GM23338 (cell line): Measurements from ENCODE around the gene LRTM2. TPM values are rescaled to one million over a fixed set of nuclear protein-coding genes. Genes with fewer than 3 reads are reported as not detected.

Source experiments
- ATAC-seq: fragments of 200-7000 bp; cut with Tn5 transposase; 3 replicates; pipeline ENCODE4 v1.9.1; 2020
- DNase-seq: peaks from one replicate; pipeline ENCODE4 v3.0.0-alpha.2; 2015; ENCODE audit warnings: low spot score
- H2AFZ ChIP-seq: fragments of 200-600 bp; sonication (generic); 2 replicates; pipeline ENCODE4 v1.8.0; 2016; ENCODE audit warnings: antibody characterized with exemption, mild to moderate bottlenecking, moderate library complexity
- H3F3A ChIP-seq: fragments of 200-600 bp; sonication (generic); replicated peaks from 2 replicates; pipeline ENCODE4 v1.8.0; 2017; ENCODE audit warnings: antibody characterized with exemption, mixed run types, low read depth
- H3K27ac ChIP-seq: fragments of 200-600 bp; sonication (generic); 2 replicates; pipeline ENCODE4 v1.6.1; 2016; ENCODE audit warnings: low read depth
- H3K27me3 ChIP-seq: fragments of 200-600 bp; sonication (generic); 2 replicates; pipeline ENCODE4 v1.8.0; 2016; ENCODE audit warnings: mild to moderate bottlenecking, mixed run types, moderate library complexity; ENCODE audit not compliant: insufficient read depth
- H3K36me3 ChIP-seq: fragments of 200-600 bp; sonication (generic); 2 replicates; pipeline ENCODE4 v1.8.0; 2016; ENCODE audit warnings: mild to moderate bottlenecking; ENCODE audit not compliant: insufficient read depth
- H3K4me1 ChIP-seq: fragments of 200-600 bp; sonication (generic); 2 replicates; pipeline ENCODE4 v1.8.0; 2016; ENCODE audit warnings: mild to moderate bottlenecking, moderate library complexity; ENCODE audit not compliant: insufficient read depth
- H3K4me2 ChIP-seq: fragments of 200-600 bp; sonication (generic); 2 replicates; pipeline ENCODE4 v1.7.1; 2017; ENCODE audit warnings: mixed run types
- H3K4me3 ChIP-seq: fragments of 200-600 bp; sonication (generic); 2 replicates; pipeline ENCODE4 v1.6.1; 2016; ENCODE audit warnings: mixed run types
- H3K79me2 ChIP-seq: fragments of 200-600 bp; sonication (generic); replicated peaks from 2 replicates; pipeline ENCODE4 v1.8.0; 2017; ENCODE audit warnings: mild to moderate bottlenecking; ENCODE audit not compliant: insufficient read depth
- H3K9me2 ChIP-seq: fragments of 200-600 bp; sonication (generic); 2 replicates; pipeline ENCODE4 v1.8.0; 2017; ENCODE audit not compliant: insufficient read depth
- H4K20me1 ChIP-seq: fragments of 200-600 bp; sonication (generic); replicated peaks from 2 replicates; pipeline ENCODE4 v1.8.0; 2017; ENCODE audit warnings: mild to moderate bottlenecking; ENCODE audit not compliant: insufficient read depth
- H3K27ac Mint-ChIP-seq: 2 replicates; pipeline ENCODE4 v1.8.0; 2020; ENCODE audit warnings: inconsistent platforms, mild to moderate bottlenecking, moderate library complexity, mixed read lengths
- H3K27me3 Mint-ChIP-seq: 3 replicates; pipeline ENCODE4 v1.8.0; 2022; ENCODE audit warnings: low read depth, mild to moderate bottlenecking, moderate library complexity, mixed read lengths, inconsistent platforms; ENCODE audit not compliant: insufficient read depth, poor library complexity
- H3K36me3 Mint-ChIP-seq: 3 replicates; pipeline ENCODE4 v1.8.0; 2021; ENCODE audit warnings: low read depth, mild to moderate bottlenecking, inconsistent platforms, moderate library complexity, mixed read lengths
- H3K4me1 Mint-ChIP-seq: 3 replicates; pipeline ENCODE4 v1.8.0; 2020; ENCODE audit warnings: mild to moderate bottlenecking, inconsistent platforms, mixed read lengths
- H3K4me3 Mint-ChIP-seq: 3 replicates; pipeline ENCODE4 v1.8.0; 2021; ENCODE audit warnings: moderate library complexity, mild to moderate bottlenecking, inconsistent platforms, mixed read lengths
- H3K9me3 Mint-ChIP-seq: 3 replicates; pipeline ENCODE4 v1.8.0; 2020; ENCODE audit warnings: moderate library complexity, mild to moderate bottlenecking, inconsistent platforms, mixed read lengths
- CREB1 ChIP-seq: fragments of 250-450 bp; sonication (Bioruptor Pico); IDR thresholded peaks from 2 replicates; pipeline ENCODE4 v1.5.0; 2020; ENCODE audit warnings: low read depth, mild to moderate bottlenecking, moderate library complexity
- CTCF ChIP-seq, 2 experiments: fragments of 200-600 bp in 1 of 2; sonication (generic) in 1 of 2; conservative IDR thresholded peaks; 2 replicates each; pipeline versions ENCODE4 v1.5.1 to v1.6.1; 2016 to 2017; ENCODE audit warnings: antibody characterized with exemption in 2 of 2, low read depth in 2 of 2, mild to moderate bottlenecking in 2 of 2, moderate library complexity in 1 of 2
- EZH2 ChIP-seq: fragments of 200-600 bp; sonication (generic); IDR thresholded peaks from one replicate; pipeline ENCODE4 v1.8.0; 2017; ENCODE audit warnings: antibody characterized with exemption, mild to moderate bottlenecking, low read depth; ENCODE audit not compliant: unreplicated experiment
- EZH2phosphoT487 ChIP-seq: fragments of 200-600 bp; sonication (generic); IDR thresholded peaks from one replicate; pipeline ENCODE4 v1.8.1; 2018; ENCODE audit warnings: antibody characterized with exemption; ENCODE audit not compliant: unreplicated experiment
- JUNB ChIP-seq: IDR thresholded peaks from one replicate; pipeline ENCODE4 v1.6.1; 2016; ENCODE audit warnings: antibody characterized with exemption; ENCODE audit not compliant: unreplicated experiment
- NANOG ChIP-seq: IDR thresholded peaks from 2 replicates; pipeline ENCODE4 v1.6.1; 2016; ENCODE audit warnings: antibody characterized with exemption, borderline replicate concordance
- REST ChIP-seq: IDR thresholded peaks from one replicate; pipeline ENCODE4 v1.6.1; 2018; ENCODE audit warnings: antibody characterized with exemption; ENCODE audit not compliant: unreplicated experiment
- STAT1 ChIP-seq: IDR thresholded peaks from one replicate; pipeline ENCODE4 v1.6.1; 2016; ENCODE audit warnings: antibody characterized with exemption; ENCODE audit not compliant: unreplicated experiment
- ZNF331 ChIP-seq: fragments of 250-450 bp; sonication (Bioruptor Pico); IDR thresholded peaks from 2 replicates; pipeline ENCODE4 v1.5.0; 2020; ENCODE audit warnings: low read depth, mild to moderate bottlenecking, moderate library complexity
- polyA plus RNA-seq: library from polyadenylated mRNA; unstranded; fragments of >200 nt; fragmentation: Nextera tagmentation; extraction: Ambion mirVana; gene quantifications from 2 replicates; pipeline ENCODE4 v1.2.1, GENCODE V29; 2016
- total RNA-seq: library from RNA; depleted of rRNA; stranded (reverse); fragments of >200 nt; shearing (Covaris generic); gene quantifications from 2 replicates; pipeline ENCODE4 v1.2.3, GENCODE V29; 2014
- TF ChIP-seq, protein P1 (sequence below): fragments of 250-450 bp; sonication (Bioruptor Pico); IDR thresholded peaks from 2 replicates; pipeline ENCODE4 v1.5.0; 2020; ENCODE audit warnings: mild to moderate bottlenecking, moderate library complexity

Gene LRTM2
- total and polyA plus RNA-seq, 2 experiments from 2014 or later: 0.08 TPM; not detected in 1

DNA sequence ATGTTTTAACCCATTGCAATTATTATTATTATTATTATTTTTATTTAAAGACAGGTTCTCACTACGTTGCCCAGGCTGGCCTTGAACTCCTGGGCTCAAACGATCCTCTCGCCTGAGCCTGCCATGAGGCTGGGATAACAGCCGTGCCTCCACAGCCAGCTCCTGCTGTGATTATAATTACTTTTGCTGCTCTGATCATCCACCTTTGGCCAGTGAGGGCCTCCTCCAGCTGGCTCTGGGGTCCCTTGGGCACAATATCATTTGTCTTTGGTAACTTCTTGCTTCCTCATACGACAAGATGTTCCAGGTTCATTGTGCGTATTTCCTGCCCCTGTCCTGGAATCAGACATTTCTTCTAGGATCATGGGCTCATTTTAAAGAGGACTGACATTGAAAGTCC, 28.4 kb downstream of the LRTM2 start (continued):
- TF ChIP-seq CTCF (conservative IDR thresholded peaks at IDR 0.05; ENCODE audit: low read depth in 2 of 2) (no peak), STAT1 (no peak)

GRCh38 chr12:1851151-1851701, 30.9 kb downstream of the LRTM2 start:
- no peaks in the 10 kb centered on the region for H3F3A ChIP-seq
- H3K4me1 ChIP-seq: no peaks in the 10 kb centered on the region
- H3K27ac ChIP-seq: no peak overlapping the region
- H2AFZ ChIP-seq: no peak overlapping the region
- no peaks in the 10 kb centered on the region for H3K9me2 ChIP-seq
- no peaks in the 10 kb centered on the region for H3K79me2 ChIP-seq
- H3K36me3 ChIP-seq: peaks cover 5% of the 10 kb centered on the region
- Mint-ChIP-seq H3K4me1 (peaks cover 8% of the 10 kb centered on the region), H3K4me3 (no peak overlapping the region), H3K9me3 (peaks cover 12% of the 10 kb centered on the region; the same call in 2 of the 3 replicates), H3K36me3 (no peaks in the 10 kb centered on the region; the same call in 2 of the 3 replicates), H3K27me3 (peaks cover 9% of the 10 kb centered on the region), H3K27ac (no peak overlapping the region)
- no peak overlapping the region for H3K4me3 ChIP-seq
- no peak for ATAC-seq
- no peaks in the 10 kb centered on the region for H3K27me3 ChIP-seq
- no peaks in the 10 kb centered on the region for H4K20me1 ChIP-seq
- no peak overlapping the region for H3K4me2 ChIP-seq
- no peak for DNase-seq
- TF ChIP-seq STAT1 (no peak), NANOG (no peak), CREB1 (no peak), EZH2 (no peak), CTCF (conservative IDR thresholded peaks at IDR 0.05; ENCODE audit: low read depth in 2 of 2) (no peak), JUNB (no peak), REST (no peak), EZH2phosphoT487 (no peak), ZNF331 (CRISPR knock-in tag) (no peak)
- TF ChIP-seq, protein P1, sequence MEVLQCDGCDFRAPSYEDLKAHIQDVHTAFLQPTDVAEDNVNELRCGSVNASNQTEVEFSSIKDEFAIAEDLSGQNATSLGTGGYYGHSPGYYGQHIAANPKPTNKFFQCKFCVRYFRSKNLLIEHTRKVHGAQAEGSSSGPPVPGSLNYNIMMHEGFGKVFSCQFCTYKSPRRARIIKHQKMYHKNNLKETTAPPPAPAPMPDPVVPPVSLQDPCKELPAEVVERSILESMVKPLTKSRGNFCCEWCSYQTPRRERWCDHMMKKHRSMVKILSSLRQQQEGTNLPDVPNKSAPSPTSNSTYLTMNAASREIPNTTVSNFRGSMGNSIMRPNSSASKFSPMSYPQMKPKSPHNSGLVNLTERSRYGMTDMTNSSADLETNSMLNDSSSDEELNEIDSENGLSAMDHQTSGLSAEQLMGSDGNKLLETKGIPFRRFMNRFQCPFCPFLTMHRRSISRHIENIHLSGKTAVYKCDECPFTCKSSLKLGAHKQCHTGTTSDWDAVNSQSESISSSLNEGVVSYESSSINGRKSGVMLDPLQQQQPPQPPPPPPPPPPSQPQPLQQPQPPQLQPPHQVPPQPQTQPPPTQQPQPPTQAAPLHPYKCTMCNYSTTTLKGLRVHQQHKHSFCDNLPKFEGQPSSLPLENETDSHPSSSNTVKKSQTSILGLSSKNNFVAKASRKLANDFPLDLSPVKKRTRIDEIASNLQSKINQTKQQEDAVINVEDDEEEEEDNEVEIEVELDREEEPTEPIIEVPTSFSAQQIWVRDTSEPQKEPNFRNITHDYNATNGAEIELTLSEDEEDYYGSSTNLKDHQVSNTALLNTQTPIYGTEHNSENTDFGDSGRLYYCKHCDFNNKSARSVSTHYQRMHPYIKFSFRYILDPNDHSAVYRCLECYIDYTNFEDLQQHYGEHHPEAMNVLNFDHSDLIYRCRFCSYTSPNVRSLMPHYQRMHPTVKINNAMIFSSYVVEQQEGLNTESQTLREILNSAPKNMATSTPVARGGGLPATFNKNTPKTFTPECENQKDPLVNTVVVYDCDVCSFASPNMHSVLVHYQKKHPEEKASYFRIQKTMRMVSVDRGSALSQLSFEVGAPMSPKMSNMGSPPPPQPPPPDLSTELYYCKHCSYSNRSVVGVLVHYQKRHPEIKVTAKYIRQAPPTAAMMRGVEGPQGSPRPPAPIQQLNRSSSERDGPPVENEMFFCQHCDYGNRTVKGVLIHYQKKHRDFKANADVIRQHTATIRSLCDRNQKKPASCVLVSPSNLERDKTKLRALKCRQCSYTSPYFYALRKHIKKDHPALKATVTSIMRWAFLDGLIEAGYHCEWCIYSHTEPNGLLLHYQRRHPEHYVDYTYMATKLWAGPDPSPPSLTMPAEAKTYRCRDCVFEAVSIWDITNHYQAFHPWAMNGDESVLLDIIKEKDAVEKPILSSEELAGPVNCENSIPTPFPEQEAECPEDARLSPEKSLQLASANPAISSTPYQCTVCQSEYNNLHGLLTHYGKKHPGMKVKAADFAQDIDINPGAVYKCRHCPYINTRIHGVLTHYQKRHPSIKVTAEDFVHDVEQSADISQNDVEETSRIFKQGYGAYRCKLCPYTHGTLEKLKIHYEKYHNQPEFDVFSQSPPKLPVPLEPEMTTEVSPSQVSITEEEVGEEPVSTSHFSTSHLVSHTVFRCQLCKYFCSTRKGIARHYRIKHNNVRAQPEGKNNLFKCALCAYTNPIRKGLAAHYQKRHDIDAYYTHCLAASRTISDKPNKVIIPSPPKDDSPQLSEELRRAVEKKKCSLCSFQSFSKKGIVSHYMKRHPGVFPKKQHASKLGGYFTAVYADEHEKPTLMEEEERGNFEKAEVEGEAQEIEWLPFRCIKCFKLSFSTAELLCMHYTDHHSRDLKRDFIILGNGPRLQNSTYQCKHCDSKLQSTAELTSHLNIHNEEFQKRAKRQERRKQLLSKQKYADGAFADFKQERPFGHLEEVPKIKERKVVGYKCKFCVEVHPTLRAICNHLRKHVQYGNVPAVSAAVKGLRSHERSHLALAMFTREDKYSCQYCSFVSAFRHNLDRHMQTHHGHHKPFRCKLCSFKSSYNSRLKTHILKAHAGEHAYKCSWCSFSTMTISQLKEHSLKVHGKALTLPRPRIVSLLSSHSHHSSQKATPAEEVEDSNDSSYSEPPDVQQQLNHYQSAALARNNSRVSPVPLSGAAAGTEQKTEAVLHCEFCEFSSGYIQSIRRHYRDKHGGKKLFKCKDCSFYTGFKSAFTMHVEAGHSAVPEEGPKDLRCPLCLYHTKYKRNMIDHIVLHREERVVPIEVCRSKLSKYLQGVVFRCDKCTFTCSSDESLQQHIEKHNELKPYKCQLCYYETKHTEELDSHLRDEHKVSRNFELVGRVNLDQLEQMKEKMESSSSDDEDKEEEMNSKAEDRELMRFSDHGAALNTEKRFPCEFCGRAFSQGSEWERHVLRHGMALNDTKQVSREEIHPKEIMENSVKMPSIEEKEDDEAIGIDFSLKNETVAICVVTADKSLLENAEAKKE: no peak
